ENCODE measurements around the gene NHERF2.

DNA sequence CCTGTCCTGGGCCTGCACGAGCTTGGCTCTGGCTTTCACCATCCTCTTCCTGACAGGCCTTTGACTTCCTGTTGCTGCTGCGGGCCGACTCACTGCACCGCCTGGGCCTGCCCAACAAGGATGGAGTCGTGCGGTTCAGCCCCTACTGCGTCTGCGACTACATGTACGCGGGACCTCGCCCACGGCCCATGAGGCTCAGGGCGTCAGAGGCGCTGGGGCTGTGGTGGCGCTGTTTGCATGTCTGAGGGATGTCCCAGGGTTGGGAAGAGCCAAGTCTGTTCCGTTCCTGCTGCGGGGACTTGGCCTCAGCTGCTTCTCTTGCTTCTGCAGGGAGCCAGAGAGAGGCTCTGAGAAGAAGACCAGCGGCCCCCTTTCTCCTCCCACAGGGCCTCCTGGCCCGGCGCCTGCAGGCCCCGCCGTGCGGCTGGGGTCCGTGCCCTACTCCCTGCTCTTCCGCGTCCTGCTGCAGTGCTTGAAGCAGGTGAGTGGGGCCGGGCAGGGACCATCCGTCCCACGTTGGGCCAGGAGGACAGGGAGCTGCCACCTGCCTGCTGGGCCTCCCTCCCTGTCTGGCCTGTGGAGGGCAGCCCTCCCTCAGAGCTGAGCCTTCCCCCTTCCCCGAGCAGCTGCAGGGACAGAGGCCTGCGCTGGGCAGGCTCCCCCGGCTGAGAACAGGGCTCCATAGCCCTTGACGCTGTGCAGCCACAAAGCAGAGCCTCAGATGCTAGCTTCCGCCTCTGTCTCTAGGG lies 44.9 kb downstream of the NHERF2 start:
- no peak for TF ChIP-seq NRF1 (conservative IDR thresholded peaks at IDR 0.05 in 1 of 2, IDR thresholded peaks at IDR 0.05 in 1 of 2)
- no peak for TF ChIP-seq ZNF274 (IDR thresholded peaks at IDR 0.05; ENCODE audit: borderline replicate concordance, low read depth, low read length)
- TF ChIP-seq POLR2A (conservative IDR thresholded peaks at IDR 0.05): no peak
- TF ChIP-seq ERF (CRISPR knock-in tag; IDR thresholded peaks at IDR 0.05): no peak
- no peak for TF ChIP-seq KLF13 (tag; IDR thresholded peaks at IDR 0.05; ENCODE audit: borderline replicate concordance, low read depth)
- TF ChIP-seq ZNF24 (IDR thresholded peaks at IDR 0.05): no peak
- TF ChIP-seq ZFP30 (CRISPR knock-in tag; IDR thresholded peaks at IDR 0.05; ENCODE audit: borderline replicate concordance): no peak
- no peak for TF ChIP-seq BDP1 (IDR thresholded peaks at IDR 0.05; ENCODE audit: insufficient read depth, insufficient read length)
- no peak for TF ChIP-seq ELF4 (CRISPR knock-in tag; IDR thresholded peaks at IDR 0.05)
- TF ChIP-seq E2F1 (CRISPR knock-in tag; IDR thresholded peaks at IDR 0.05): no peak

Measured in K562 (cell line).